ENCODE measurements around the gene VASP. TPM values are rescaled to one million over a fixed set of nuclear protein-coding genes. Genes with fewer than 3 reads are reported as not detected.

Gene VASP
- total and polyA plus RNA-seq, 9 of the 15 experiments (the other 6 are each of a cell fraction or from before 2014, with no cell fraction given) = 16.7 to 261 (median 112) TPM

DNA sequence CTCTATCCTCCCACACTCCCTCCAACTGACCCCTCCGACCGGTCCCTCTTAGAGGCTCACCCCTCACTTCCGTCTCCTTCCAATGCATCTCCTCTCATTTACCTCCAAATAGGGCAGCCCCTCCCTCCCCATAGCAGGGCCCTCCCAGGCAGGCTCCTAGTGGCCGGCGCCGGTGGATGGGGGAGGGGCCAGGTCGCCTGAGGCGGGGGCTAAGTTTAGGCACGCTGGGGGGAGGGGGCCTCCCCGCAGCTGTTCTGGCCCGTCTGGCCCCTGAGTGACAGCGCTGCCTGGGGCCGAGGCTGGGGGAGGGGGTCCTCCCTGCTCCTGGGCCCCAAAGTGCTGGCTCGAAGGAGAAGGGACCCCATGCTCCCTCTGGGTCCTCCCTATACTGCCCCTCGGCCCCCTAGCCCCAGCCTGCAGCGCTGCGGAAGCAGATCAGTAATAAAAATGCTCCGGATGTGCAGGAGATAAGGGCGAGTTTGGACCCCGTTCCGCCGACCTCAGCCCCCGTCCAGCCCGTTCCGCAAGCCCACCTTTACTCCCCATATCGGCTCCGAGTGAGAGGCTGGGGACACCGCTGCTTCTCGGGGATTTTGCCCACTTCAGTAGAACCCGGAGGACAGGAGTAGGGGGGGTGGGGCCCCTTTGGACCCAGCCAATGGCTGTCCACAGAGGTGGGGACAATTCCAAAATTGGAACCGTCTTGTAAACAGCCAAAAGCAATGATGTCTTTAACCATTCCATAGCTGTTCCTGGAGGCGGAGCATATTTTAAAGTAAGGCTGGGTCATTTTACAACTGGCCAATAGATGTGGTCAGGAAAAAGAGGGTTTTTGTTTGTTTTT lies 14.4 kb upstream of the VASP start (continued):
- TF ChIP-seq, protein P1, sequence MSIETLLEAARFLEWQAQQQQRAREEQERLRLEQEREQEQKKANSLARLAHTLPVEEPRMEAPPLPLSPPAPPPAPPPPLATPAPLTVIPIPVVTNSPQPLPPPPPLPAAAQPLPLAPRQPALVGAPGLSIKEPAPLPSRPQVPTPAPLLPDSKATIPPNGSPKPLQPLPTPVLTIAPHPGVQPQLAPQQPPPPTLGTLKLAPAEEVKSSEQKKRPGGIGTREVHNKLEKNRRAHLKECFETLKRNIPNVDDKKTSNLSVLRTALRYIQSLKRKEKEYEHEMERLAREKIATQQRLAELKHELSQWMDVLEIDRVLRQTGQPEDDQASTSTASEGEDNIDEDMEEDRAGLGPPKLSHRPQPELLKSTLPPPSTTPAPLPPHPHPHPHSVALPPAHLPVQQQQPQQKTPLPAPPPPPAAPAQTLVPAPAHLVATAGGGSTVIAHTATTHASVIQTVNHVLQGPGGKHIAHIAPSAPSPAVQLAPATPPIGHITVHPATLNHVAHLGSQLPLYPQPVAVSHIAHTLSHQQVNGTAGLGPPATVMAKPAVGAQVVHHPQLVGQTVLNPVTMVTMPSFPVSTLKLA (conservative IDR thresholded peaks at IDR 0.05) = peak; percentile 48 to 59; a peak in 3 of 4 replicates
- TF ChIP-seq ZBTB7A (IDR thresholded peaks at IDR 0.05; ENCODE audit: borderline replicate concordance, control insufficient read depth, low read depth, low read length) (peak; percentile 75), HNRNPUL1 (IDR thresholded peaks at IDR 0.05; ENCODE audit: low read length) (no peak), KDM4B (IDR thresholded peaks at IDR 0.05; ENCODE audit: borderline replicate concordance in 2 of 2, low read depth in 1 of 2) (peak in 1 of 2 experiments; percentile 33; a peak in 1 of 4 replicates), GTF2F1 (IDR thresholded peaks at IDR 0.05; ENCODE audit: low read depth, low read length) (no peak), CXXC5 (CRISPR knock-in tag; IDR thresholded peaks at IDR 0.05) (peak; percentile 46; the same call in 1 of the 2 replicates), NRF1 (conservative IDR thresholded peaks at IDR 0.05 in 1 of 2, IDR thresholded peaks at IDR 0.05 in 1 of 2) (peak; percentile 55 to 64), CBX5 (IDR thresholded peaks at IDR 0.05; ENCODE audit: borderline replicate concordance, low read depth) (no peak), DPF2 (IDR thresholded peaks at IDR 0.05) (peak; percentile 60), MAFF (IDR thresholded peaks at IDR 0.05; ENCODE audit: low read length) (no peak)
- TF ChIP-seq, protein P2, sequence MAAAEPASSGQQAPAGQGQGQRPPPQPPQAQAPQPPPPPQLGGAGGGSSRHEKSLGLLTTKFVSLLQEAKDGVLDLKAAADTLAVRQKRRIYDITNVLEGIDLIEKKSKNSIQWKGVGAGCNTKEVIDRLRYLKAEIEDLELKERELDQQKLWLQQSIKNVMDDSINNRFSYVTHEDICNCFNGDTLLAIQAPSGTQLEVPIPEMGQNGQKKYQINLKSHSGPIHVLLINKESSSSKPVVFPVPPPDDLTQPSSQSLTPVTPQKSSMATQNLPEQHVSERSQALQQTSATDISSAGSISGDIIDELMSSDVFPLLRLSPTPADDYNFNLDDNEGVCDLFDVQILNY (CRISPR knock-in tag; IDR thresholded peaks at IDR 0.05) = no peak
- TF ChIP-seq, protein P3, sequence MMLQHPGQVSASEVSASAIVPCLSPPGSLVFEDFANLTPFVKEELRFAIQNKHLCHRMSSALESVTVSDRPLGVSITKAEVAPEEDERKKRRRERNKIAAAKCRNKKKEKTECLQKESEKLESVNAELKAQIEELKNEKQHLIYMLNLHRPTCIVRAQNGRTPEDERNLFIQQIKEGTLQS (IDR thresholded peaks at IDR 0.05) = no peak
- TF ChIP-seq, protein P3 (CRISPR knock-in tag; conservative IDR thresholded peaks at IDR 0.05) = no peak
- TF ChIP-seq, protein P4, sequence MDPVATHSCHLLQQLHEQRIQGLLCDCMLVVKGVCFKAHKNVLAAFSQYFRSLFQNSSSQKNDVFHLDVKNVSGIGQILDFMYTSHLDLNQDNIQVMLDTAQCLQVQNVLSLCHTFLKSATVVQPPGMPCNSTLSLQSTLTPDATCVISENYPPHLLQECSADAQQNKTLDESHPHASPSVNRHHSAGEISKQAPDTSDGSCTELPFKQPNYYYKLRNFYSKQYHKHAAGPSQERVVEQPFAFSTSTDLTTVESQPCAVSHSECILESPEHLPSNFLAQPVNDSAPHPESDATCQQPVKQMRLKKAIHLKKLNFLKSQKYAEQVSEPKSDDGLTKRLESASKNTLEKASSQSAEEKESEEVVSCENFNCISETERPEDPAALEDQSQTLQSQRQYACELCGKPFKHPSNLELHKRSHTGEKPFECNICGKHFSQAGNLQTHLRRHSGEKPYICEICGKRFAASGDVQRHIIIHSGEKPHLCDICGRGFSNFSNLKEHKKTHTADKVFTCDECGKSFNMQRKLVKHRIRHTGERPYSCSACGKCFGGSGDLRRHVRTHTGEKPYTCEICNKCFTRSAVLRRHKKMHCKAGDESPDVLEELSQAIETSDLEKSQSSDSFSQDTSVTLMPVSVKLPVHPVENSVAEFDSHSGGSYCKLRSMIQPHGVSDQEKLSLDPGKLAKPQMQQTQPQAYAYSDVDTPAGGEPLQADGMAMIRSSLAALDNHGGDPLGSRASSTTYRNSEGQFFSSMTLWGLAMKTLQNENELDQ (CRISPR knock-in tag; IDR thresholded peaks at IDR 0.05; ENCODE audit: borderline replicate concordance) = no peak
- TF ChIP-seq, protein P5, sequence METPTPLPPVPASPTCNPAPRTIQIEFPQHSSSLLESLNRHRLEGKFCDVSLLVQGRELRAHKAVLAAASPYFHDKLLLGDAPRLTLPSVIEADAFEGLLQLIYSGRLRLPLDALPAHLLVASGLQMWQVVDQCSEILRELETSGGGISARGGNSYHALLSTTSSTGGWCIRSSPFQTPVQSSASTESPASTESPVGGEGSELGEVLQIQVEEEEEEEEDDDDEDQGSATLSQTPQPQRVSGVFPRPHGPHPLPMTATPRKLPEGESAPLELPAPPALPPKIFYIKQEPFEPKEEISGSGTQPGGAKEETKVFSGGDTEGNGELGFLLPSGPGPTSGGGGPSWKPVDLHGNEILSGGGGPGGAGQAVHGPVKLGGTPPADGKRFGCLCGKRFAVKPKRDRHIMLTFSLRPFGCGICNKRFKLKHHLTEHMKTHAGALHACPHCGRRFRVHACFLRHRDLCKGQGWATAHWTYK (CRISPR knock-in tag; IDR thresholded peaks at IDR 0.05) = no peak
- TF ChIP-seq, protein P6, sequence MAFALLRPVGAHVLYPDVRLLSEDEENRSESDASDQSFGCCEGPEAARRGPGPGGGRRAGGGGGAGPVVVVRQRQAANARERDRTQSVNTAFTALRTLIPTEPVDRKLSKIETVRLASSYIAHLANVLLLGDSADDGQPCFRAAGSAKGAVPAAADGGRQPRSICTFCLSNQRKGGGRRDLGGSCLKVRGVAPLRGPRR (CRISPR knock-in tag; IDR thresholded peaks at IDR 0.05) = no peak

All from K562 (cell line).